Fibroblast of the aortic adventitia (primary cell): Measurements from ENCODE around the gene AHCYL2. TPM values are rescaled to one million over a fixed set of nuclear protein-coding genes. Genes with fewer than 3 reads are reported as not detected.

Experiments used
- DNase-seq: peaks from one replicate; pipeline ENCODE4 v3.0.0-alpha.2; 2010; ENCODE audit warnings: low read depth
- H3K4me3 ChIP-seq: 2 replicates; pipeline ENCODE4 v1.5.1; 2011; ENCODE audit warnings: low read depth, mild to moderate bottlenecking, control low read depth, low read length, moderate library complexity
- total RNA-seq: library from RNA; depleted of rRNA; stranded (reverse); fragments of >200 nt; gene quantifications from 2 replicates; pipeline ENCODE4 v1.2.3, GENCODE V29; 2012; ENCODE audit warnings: low replicate concordance
- TF ChIP-seq, protein P1 (sequence below): IDR thresholded peaks from 2 replicates; pipeline ENCODE4 v1.5.1; 2011; ENCODE audit warnings: mild to moderate bottlenecking, low read length, control low read depth, inconsistent platforms; ENCODE audit not compliant: insufficient read depth

Gene AHCYL2
- total RNA-seq, 1 donor: 12.1 TPM

DNA sequence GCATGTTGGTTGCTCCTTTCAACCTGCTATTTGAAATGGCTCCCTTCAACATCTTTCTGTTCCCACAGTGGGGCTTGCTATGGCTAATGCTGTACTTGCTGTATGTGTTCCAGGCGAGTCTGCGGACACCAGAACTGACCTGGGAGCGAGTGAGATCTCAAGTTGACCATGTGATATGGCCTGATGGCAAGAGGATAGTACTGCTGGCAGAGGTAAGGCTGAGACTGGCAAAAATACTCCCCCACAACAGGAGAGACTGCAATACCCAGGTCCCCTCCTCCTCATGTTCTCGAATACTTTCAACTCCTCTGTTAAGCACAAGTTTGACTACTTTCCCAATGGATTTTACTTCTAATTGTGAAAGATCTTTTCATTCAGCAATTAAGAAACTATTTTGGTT is 197.9 kb downstream of the AHCYL2 start:
- H3K4me3 ChIP-seq: no peak overlapping the region
- TF ChIP-seq, protein P1, sequence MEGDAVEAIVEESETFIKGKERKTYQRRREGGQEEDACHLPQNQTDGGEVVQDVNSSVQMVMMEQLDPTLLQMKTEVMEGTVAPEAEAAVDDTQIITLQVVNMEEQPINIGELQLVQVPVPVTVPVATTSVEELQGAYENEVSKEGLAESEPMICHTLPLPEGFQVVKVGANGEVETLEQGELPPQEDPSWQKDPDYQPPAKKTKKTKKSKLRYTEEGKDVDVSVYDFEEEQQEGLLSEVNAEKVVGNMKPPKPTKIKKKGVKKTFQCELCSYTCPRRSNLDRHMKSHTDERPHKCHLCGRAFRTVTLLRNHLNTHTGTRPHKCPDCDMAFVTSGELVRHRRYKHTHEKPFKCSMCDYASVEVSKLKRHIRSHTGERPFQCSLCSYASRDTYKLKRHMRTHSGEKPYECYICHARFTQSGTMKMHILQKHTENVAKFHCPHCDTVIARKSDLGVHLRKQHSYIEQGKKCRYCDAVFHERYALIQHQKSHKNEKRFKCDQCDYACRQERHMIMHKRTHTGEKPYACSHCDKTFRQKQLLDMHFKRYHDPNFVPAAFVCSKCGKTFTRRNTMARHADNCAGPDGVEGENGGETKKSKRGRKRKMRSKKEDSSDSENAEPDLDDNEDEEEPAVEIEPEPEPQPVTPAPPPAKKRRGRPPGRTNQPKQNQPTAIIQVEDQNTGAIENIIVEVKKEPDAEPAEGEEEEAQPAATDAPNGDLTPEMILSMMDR: no peak
- DNase-seq: no peak

- DNase-seq: peak; percentile 9
- TF ChIP-seq, protein P1: no peak
These were observed 199.0 kb downstream of the AHCYL2 start for GRCh38 chr7:129423700-129424410.

DNA sequence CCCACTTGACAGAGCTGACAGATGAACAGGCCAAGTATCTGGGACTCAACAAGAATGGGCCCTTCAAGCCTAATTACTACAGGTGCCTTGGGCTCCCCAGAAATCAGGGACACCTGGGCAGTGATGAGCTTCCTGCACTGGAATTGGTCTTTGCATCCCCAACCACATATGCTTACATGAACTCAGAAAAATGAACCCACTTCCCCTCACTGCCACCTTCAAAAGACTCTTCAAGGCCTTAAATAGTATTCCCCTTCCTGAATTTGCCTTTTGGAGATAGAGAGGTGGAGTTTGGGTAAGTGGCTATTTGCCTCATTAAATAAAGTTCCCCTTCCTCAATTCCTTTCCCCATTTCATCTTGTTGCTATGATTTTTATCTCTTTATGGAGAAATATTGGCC is 201.7 kb downstream of the AHCYL2 start:
- TF ChIP-seq, protein P1: no peak
- no peak overlapping the region for H3K4me3 ChIP-seq
- DNase-seq: no peak

More at GRCh38 chr7:129423700-129424410, 199.0 kb downstream of the AHCYL2 start:
- no peak overlapping the region for H3K4me3 ChIP-seq

DNA sequence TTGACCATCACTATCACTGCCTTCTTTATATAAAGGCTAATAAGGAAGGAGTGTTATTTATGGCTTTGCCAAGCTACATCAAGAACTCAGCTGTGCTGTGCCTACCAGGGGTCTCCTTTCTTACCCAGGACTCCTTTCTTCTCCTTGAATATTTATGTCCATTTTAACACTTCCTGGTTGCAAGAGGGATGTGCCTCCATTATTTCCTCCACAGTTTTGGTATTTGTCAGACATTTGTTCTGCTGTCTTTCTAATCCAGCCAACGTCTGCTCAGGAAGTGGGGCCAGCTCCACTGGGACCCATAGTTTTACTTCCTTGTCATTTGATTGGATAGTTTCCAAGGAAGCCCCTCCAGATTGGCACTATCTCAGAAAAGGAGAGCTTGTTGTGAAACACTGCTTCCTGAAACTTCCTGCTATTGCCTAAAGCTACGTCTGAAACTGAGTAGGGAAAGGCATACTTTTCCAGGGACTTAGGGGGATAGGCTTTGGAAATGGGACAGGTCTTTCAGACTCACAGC is 202.8 kb downstream of the AHCYL2 start:
- DNase-seq: no peak
- H3K4me3 ChIP-seq: no peak overlapping the region
- TF ChIP-seq, protein P1: no peak

DNA sequence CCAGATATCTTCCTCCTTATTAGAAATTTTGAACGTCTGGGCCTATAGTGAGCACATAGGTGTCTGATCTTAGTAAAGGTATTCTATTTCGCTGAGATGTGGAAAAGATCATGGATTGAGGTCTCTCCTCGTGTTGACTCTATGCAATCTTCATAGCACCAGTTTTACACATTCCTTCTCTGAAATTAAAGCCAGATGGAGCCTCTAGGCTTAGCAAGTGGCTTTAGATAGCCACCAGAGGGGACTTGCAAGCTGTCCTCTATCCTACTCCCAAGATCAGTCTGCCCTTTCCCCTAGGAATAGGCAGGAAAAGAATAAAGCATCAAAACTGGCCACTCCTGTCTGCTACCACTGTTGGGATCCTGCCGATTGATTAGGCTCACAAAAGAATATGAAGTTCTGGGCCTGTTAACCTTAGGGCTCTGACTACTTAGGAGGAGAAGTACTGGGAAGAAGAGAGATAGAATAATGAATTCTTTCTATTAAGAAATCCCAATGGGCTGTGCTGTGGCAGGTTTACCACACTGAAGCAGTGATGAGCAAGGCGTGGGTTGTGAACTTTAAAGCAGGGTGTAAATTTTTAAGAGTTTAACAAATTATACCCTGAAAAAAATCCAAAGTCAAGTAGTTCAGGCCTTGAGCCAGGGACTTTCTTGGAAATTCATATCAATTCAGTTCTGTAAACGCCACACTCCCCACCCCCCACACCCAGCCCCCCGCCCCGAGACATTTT is 207.2 kb downstream of the AHCYL2 start:
- TF ChIP-seq, protein P1: no peak
- DNase-seq: no peak
- no peak overlapping the region for H3K4me3 ChIP-seq

DNA sequence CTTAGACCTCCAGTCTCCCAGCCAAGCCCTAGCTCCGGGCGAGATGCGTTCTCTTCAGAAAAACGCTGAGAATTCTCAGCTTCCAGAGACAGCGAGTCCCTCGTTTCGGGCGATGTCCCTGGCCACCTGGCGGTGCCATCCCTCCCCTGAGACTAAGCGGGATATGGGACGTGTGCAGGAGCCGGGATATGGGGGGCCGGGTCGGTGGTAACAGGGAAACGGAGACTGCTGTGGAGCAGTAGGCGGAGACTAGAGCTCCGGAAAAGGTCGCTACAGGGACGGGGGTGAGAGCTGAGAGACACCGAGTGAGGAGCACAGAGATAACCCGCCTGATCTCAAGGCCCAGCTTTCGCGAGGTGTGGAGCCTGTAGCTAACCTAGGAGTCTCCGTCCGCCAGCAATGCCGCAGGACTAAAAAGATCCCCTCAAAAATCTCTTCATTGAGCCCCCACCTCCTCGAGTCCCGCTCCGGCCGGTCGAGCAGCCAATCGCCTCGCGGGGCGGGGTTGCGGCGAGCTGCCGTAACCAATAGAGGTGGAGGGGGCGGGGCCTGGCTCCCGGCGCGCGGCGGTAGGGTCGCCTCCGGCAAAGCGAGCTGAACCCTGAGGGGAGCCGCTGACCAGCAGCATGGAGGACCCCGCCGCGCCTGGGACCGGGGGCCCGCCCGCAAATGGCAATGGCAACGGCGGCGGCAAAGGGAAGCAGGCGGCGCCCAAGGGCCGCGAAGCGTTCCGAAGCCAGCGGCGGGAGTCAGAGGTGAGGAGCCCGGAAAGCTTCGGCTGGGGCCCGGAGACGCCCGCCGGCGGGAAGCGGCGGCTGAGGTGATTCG is 209.2 kb downstream of the AHCYL2 start, which contains the start of gene STRIP2:
STRIP2 (plus strand) TSS at position 586 of the 828 bp plus-strand sequence; CDS start at position 627, 41 bp downstream.
- peak; percentile 63 for DNase-seq
- peak within 1 kb of the TSS; percentile 88 for H3K4me3 ChIP-seq
- TF ChIP-seq, protein P1: no peak
